NCI-H2107 treated with DMSO at 0.1 percent for 48 hours (cell line): ENCODE measurements around the gene ACTN1.

Source experiments
- DNase-seq: peaks from one replicate; lab custom pipeline; 2025; ENCODE audit not compliant: unreplicated experiment; lab: John Stamatoyannopoulos, UW

ACTN1 gene

DNA sequence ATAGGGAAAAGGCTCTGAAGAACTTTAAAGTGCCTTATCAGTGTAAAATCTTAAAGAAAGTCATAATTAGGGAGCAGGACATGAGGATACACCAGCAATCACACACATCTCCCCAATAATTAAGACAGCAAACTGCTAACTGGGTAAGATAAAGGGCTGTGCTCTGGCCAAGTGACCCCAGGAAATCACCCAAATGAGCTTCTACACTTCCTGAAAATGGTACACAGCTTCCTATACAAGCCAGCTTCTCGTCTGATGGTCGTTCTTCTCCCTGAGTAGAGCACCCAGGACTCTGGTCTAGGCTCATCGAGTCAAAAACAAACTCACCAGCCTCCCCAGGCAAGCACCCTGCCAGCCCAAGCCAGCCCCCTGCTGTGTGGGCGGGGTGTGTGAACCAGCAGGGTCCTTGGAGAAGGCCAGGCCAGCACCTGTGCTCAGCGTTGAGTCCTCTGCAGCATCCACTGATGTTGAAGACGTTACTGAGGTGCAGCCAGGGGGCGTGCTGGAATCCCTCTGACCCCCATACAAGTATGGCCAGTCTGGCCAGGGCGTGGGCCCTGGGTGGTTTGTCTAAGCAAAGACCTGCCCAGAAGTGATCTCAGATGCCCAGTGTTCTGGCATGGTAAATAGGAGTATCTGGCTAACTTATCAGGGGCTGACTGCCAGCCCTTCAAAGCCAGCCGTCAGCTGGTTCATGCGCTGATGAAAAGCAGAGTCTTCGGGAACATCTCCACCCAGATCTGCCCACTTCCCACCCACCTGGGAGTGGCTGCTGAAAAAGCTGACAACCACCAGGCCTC is 41.4 kb downstream of the ACTN1 start:
- DNase-seq, result no peak

- no peak for DNase-seq
These were observed 42.1 kb downstream of the ACTN1 start for GRCh38 chr14:68936980-68937379.

- DNase-seq, result no peak
These were observed 42.6 kb downstream of the ACTN1 start for GRCh38 chr14:68936476-68936875.

DNA sequence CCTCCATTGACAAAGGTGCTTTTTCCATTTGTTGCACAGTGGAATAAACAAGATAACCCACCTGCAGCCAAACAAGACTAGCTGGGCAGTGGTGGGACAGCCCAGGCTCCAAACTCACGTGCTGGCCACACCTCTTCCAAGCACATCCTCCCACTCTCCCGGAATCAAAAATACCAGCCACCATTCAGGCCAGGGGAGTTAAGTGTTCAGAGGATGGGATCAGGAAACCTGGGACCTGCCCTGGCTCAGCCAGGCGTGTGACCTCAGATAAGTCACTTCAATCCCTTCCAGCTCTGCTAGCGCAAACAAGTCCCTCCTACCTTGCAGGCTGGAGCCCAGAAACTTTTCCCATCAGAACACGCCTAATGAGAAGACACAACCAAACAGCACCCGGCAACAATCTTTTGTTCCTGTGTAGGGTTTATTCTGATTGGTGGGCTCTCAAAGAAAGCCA is 43.3 kb downstream of the ACTN1 start:
- no peak for DNase-seq

- no peak for DNase-seq
These were observed 45.0 kb downstream of the ACTN1 start for GRCh38 chr14:68934066-68934465.

GRCh38 chr14:68932686-68933085 is 46.4 kb downstream of the ACTN1 start:
- DNase-seq, result no peak

- no peak for DNase-seq
These were observed 46.9 kb downstream of the ACTN1 start for GRCh38 chr14:68932231-68932630.

DNA sequence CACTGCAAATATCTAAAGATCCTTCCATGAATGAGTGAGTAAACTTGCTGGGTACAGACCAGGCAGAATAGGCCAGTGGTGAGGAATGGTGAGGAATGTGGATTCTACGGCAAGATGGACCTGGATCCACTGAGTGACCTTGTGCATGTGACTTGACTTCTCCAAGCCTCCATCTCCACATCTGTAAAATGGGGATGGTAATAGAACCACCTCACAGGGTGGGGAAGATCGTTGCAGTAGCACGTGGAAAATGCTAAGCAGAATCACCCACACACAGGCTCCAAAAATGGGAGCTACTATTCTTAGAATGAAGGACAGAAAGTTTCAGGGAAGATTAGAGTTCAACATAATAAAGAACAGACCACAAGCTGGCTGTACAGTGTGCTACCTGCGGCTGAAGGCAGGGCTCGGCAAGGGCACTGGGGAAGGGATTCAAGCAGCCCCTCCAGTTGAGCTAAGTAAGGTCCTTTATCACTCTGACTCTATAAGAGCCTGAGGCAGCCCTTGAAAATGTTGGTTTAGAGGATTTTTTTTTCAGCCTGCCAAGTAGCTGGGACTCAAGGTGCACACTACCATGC is 47.5 kb downstream of the ACTN1 start:
- DNase-seq, result no peak

- DNase-seq, result no peak
These were observed 48.0 kb downstream of the ACTN1 start for GRCh38 chr14:68931063-68931462.

- no peak for DNase-seq
These were observed 49.3 kb downstream of the ACTN1 start for GRCh38 chr14:68929623-68930307.

DNA sequence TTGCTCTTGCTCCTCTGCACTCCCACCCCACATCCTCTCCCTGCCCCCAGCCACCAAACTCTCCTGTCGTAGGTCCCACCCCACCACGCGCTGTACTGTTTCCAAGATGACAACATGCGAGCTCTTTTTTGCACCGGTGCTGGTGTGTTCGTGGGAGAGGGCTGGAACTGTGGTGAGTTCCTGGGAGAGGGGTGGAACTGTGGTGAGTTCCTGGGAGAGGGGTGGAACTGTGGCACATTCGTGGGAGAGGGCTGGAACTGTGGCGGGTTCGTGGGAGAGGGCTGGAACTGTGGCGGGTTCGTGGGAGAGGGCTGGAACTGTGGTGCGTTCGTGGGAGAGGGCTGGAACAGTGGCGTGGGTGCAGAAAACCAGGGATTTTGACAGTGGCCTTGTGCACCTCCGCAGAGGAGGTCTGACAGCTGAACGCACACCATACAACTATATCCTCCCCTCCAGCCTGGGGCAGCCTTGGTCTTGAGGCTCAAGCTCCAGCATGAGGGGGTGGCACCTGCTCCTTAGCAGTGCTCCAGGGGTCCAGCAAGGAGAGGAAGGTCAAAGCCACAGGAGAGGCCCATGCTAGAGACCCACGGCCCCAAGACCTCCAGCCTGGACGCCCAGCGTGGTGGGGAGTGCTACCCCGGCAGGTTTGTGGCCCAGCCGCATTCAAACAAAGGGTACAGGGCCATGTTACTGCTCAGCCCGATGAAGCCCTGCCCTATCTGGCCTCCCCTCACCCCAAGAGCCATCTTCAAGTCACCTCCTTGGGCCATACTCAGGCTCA is 50.1 kb downstream of the ACTN1 start:
- no peak for DNase-seq

DNA sequence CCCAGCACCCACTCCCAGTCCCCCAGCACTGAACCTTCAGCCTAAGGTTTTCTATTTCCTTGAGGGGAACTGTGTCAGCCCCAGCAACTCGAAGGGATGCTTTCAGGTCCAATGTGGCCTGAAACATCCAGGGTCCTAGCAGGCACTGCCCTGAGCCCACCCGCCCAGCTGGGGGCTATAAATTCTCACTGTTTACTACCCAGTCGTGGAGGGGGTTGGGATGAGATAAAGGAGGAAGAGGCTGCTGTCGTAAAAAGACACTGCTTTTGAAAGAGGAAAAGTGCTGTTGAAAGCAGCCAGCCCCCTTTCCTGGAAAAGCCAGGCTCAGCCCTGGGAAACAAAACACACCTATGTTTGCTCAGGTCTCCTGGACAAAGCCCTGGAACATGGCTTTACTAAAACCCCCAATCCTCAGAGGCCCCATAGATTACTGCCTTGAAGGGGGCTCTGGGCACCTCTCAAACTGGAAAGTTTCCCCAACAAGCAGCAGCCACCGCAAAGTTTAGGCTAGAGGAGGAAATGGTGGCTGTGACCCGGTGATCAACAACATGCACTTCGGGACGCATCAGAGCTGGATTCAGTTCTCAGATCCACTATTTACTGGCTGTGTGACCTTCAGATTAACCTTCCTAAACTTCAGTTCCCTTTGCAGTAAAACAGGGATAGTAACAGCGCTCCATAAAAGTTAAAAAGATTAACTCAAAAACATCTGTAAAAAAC is 51.0 kb downstream of the ACTN1 start:
- DNase-seq, result no peak

DNA sequence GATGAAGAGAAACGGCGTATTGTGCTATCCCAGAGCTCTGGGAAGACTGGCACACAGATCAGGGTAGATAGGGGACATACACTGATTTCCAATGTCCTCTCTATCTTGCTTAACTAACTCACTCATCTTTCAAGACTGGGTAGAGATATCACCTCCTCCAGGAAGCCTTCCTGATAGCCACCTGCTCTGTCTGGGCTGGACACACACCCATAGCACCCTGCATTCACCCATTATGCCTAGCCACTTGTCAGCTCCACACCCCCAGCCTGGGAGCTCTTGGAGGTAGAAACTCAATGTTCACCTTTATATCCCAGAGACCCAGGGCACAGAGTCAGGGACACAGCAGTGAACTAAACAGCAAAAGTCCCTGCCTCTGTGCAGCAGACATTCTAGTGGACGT is 52.0 kb downstream of the ACTN1 start:
- no peak for DNase-seq

DNA sequence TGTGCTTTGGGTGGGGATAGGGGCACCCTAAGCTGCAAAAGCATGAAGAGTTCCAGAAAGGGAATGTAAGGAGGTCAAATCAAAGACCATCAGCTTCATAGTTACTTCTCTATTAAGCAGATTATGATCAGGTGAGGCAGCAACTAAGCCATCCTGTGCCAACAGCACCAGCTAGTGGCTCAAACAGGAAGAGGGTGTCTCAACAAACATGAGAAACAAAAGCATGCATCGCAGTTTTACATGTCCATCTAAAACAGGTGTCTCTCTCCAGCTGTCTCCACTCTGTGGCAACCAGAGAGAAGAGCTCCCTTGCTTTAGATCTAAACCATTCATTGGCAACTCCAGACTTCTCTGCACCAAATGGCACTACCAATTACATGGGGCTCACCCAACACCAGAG is 52.9 kb downstream of the ACTN1 start:
- no peak for DNase-seq

GRCh38 chr14:68925373-68925772 is 53.7 kb downstream of the ACTN1 start:
- no peak for DNase-seq

DNA sequence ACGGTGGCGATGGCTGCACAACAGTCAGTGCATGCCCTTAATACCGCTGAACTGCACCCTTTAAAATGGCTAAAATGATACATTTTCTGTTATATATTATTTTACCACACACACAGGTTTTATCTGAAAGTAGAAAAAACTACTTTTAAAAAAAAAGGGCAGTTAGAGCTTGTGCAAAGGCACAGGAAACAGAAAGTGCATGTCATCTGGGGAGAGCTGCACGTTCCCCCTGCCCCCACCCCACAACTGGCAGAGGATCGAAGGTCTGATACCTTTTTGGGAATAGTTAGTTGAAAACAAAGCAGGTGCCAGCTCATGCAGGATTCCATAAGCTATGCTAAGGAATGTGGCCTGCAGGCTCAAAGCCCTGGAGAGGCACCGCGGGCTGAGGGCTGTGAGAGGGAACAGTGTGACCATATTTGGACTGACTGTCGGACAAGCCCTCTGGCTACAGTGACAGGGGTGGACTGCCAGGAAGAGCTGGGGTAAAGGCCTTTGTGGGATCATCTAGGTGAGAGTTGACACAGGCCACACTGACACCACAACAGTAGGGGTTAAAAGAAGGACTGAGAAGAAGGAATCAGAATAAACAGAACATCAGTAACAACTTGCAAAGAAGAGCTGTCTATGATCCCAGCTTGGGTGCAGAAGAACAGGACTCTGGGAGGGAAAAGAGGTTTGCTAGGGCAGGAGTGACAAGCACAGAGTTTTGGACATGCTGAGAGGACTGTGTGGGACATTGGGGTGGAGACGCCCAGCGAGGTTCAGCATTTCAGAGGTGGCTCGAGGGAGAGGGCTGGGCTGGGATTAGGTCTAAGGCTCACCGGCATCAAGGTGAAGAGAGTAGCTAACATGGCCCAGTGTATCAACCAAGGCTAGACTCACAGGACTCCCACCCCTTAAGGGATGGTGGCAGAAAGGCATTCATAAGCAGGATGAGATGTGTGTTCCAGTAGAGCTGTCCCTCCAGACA is 54.6 kb downstream of the ACTN1 start:
- no peak for DNase-seq

DNA sequence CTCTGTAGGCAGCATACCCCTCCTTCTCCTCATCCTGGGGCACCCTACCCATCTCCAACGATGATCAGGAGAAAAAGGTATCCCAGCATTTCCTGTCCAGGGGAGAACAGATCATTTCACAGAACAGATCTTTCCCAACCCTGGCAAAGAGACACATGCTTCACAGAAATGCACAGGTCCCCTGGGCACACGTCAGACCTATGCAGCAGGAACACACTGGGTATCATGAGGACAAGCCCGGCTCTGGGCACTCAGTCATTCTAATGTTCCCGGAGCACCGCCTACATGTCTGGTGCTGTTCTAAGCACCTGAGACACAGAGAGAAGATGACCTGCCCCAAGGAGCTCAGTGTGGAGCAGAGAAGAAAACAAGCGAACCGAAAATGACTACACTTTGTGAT is 56.2 kb downstream of the ACTN1 start:
- no peak for DNase-seq

GRCh38 chr14:68922201-68922621 is 56.9 kb downstream of the ACTN1 start:
- no peak for DNase-seq

DNA sequence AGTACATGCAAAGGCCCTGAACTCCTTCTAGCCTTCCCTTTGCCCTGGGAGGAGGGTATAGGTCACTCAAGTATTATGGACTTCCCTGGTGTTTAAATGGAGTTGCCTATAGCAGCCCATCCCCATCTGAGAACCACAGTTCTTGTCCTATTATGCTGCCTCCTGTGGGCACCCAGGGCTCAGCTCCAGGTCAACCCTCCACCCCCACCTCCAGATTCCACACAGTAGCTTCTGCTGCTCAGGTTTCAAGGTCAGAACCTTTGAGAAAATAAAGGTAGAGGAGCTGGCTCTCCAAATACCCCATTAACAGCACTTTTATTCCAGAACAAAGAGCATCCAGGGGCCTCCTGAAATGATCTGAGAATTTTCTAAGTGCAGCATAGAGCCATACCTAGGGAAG is 57.4 kb downstream of the ACTN1 start:
- no peak for DNase-seq

GRCh38 chr14:68921049-68921448 is 58.1 kb downstream of the ACTN1 start:
- DNase-seq, result no peak
